ENCODE data around the gene TP73. TPM values are rescaled to one million over a fixed set of nuclear protein-coding genes. Genes with fewer than 3 reads are reported as not detected.
A peak's percentile ranks its signal among the peaks of the same experiment; 100 is the strongest.

TP73 gene
- total RNA-seq, 5 donors from 2014 or later (not counting 1 experiment from before 2014, with no cell fraction given): 0.12 to 0.21 (median 0.18) TPM; not detected in 1

DNA sequence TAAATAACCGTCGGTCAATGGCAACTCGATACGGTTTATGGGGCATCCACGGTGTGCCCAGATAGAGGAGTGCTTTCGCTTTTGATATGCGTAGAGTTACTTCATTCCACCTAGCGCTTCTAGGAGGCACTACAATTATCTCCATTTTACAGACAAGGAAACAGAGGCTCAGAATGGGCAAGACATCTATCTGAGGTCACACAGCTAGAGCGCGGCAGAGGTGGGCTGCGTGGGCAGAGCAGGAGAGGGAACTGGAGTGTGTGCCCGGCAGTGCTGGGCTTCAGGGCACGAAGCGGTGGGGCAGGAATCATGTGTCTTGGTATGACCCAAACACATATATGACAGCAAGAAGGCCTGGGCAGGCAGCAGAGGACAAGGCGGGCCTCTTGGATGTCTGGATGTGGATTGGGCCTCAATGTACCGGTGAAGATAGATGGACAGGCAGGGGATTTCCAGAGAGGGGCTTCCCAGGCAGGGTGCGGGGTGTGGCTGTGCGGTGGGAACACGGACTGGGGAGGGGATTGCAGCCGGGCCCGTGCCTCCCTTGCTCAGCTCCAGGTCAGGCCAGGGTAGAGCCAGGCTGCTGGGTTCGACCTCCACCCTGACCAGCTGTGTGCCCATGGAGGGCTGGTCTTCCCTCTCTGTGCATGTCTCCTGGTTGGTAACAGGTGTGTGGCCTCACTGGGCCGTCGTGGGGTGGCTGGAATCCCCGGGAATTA is 21.2 kb downstream of the TP73 start:
- 56% methylated on average over 15 of the region's 25 CpGs for WGBS (ENCODE audit: insufficient coverage)
- ATAC-seq (replicated peaks in 1 of 4) (no peak), DNase-seq (peak in 1 of 35 experiments; percentile 17)

DNA sequence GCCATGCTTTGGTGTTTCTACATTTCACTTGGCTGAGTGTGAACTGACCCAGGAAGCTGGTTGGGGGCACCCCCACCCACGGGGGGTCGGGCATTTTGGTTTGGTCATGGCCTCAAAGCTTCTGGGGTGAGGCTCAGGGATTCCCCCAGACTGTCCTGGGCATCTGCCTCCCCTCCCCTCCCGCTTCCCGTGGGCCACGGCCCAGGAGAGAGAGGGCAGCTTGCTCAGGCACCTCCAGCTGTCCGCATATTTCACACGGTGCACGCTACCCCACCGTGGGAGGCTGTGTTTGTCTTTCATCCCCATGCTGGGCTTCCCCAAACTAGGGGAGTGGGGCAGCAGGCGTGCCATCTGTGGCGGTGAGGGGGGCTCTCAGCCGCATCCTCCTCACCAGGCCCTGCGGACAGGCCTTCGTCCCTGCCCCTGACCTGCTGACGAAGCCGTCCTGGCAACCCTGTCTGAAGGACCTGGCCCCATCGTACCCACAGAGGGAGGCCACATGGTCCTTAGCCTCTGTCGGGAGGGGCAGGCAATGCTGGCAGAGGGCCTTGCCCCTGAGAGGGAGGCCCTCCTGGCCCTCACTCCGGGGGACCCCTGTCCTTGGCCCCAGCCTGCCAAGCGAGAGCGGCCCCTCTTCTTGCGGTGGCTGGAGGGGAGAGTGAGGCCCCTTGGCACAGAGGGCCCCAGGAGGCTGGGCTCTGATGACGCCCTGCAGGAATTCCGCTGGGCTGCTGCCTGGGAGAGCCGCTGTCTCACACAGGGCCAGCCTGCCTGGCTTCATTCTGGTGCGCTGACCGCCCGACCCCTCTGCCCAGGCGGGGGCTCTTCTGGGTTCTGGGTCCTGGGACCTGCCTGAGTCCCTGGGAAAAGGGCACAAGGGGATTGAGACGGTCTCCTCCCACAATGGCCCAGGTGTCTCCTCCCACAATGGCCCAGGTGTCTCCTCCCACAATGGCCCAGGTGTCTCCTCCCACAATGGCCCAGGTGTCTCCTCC is 22.1 kb downstream of the TP73 start:
- H3K4me3 Mint-ChIP-seq: no peak overlapping the region
- peaks cover 4 to 27% (median 10%) of the 10 kb centered on the region in 3 donors for H3K4me1 Mint-ChIP-seq
- no peaks in the 10 kb centered on the region for H3K36me3 Mint-ChIP-seq
- POLR2A ChIA-PET: no interaction called here
- Histone ChIP-seq H3K4me3 (ENCODE audit: control insufficient read depth in 1 of 2, extremely low read depth in 1 of 2, low read length in 1 of 2) (no peak overlapping the region), H3K4me1 (ENCODE audit: control insufficient read depth in 1 of 2, extremely low read depth in 1 of 2, insufficient read depth in 2 of 2, low read length in 2 of 2) (peaks cover 0 to 30% of the 10 kb centered on the region in 2 experiments), H3K27ac (ENCODE audit: low read length) (no peak overlapping the region), H3K9me3 (no peaks in the 10 kb centered on the region), H3K27me3 (replicated peaks in 1 of 2; ENCODE audit: control insufficient read depth in 2 of 2, extremely low read depth in 1 of 2, insufficient read depth in 2 of 2, low read length in 1 of 2) (peaks cover 0 to 50% of the 10 kb centered on the region in 2 experiments), H3K36me3 (ENCODE audit: control insufficient read depth in 2 of 2, extremely low read depth in 1 of 2, insufficient read depth in 1 of 2, low read length in 1 of 2) (no peaks in the 10 kb centered on the region)
- peaks cover 4 to 9% of the 10 kb centered on the region in 2 donors for H3K27me3 Mint-ChIP-seq
- H3K9me3 Mint-ChIP-seq: no peaks in the 10 kb centered on the region
- CTCF ChIA-PET: no interaction called here
- 77% methylated on average over 20 of the region's 30 CpGs for WGBS (ENCODE audit: insufficient coverage)
- DNase-seq: no peak
- ATAC-seq (replicated peaks in 1 of 4): no peak
- H3K27ac Mint-ChIP-seq: no peak overlapping the region

More for the DNA sequence above, 21.2 kb downstream of the TP73 start:
- H3K27ac Mint-ChIP-seq: peak overlapping the region in 1 of 2 donors; percentile 6
- Histone ChIP-seq H3K9me3 (no peaks in the 10 kb centered on the region), H3K4me1 (ENCODE audit: control insufficient read depth in 1 of 2, extremely low read depth in 1 of 2, insufficient read depth in 2 of 2, low read length in 2 of 2) (peaks cover 0 to 22% of the 10 kb centered on the region in 2 experiments), H3K4me3 (ENCODE audit: control insufficient read depth in 1 of 2, extremely low read depth in 1 of 2, low read length in 1 of 2) (no peak overlapping the region), H3K36me3 (ENCODE audit: control insufficient read depth in 2 of 2, extremely low read depth in 1 of 2, insufficient read depth in 1 of 2, low read length in 1 of 2) (no peaks in the 10 kb centered on the region), H3K27ac (ENCODE audit: low read length) (no peak overlapping the region), H3K27me3 (replicated peaks in 1 of 2; ENCODE audit: control insufficient read depth in 2 of 2, extremely low read depth in 1 of 2, insufficient read depth in 2 of 2, low read length in 1 of 2) (peaks cover 0 to 53% of the 10 kb centered on the region in 2 experiments)
- no peaks in the 10 kb centered on the region for H3K36me3 Mint-ChIP-seq
- H3K4me3 Mint-ChIP-seq: no peak overlapping the region
- peaks cover 4 to 9% of the 10 kb centered on the region in 2 donors for H3K27me3 Mint-ChIP-seq
- CTCF ChIA-PET: no interaction called here
- POLR2A ChIA-PET: no interaction called here
- H3K9me3 Mint-ChIP-seq: no peaks in the 10 kb centered on the region
- peaks cover 4 to 20% (median 6%) of the 10 kb centered on the region in 3 donors for H3K4me1 Mint-ChIP-seq

DNA sequence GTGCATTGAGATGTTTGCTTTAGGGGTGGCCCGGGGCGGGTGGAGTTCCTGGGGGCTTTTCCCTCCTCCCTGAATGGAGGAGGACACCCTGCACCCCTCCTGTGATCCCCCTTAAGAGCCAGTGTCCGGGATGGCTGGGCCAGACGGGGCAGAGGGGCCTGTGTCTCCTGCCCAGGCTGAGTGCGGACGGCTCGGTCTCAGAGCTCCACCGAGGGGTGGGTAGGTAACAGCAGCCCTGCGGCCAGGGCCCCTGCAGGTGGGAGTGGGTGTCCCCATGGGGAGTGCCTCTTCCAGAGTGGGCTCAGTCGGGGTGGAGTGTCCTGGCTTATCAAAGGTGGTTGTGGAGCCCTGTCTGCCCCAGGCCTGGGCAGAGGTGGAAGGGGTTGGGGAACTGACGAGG is 23.1 kb downstream of the TP73 start:
- WGBS (ENCODE audit: insufficient coverage): 95% methylated on average over 8 of the region's 11 CpGs
- H3K9me3 ChIP-seq: no peaks in the 10 kb centered on the region
- H3K36me3 Mint-ChIP-seq: no peaks in the 10 kb centered on the region
- no peak overlapping the region for H3K4me3 ChIP-seq (ENCODE audit: control insufficient read depth in 1 of 2, extremely low read depth in 1 of 2, low read length in 1 of 2)
- ATAC-seq (replicated peaks in 1 of 4) (no peak), DNase-seq (no peak)
- H3K9me3 Mint-ChIP-seq: no peaks in the 10 kb centered on the region
- H3K27me3 Mint-ChIP-seq: peaks cover 4 to 9% of the 10 kb centered on the region in 2 donors
- H3K27ac ChIP-seq (ENCODE audit: low read length): no peak overlapping the region
- peaks cover 4 to 34% (median 18%) of the 10 kb centered on the region in 3 donors for H3K4me1 Mint-ChIP-seq
- POLR2A ChIA-PET: no interaction called here
- peaks cover 0 to 30% of the 10 kb centered on the region in 2 experiments for H3K4me1 ChIP-seq (ENCODE audit: control insufficient read depth in 1 of 2, extremely low read depth in 1 of 2, insufficient read depth in 2 of 2, low read length in 2 of 2)
- CTCF ChIA-PET: no interaction called here
- no peak overlapping the region for H3K4me3 Mint-ChIP-seq
- peaks cover 0 to 50% of the 10 kb centered on the region in 2 experiments for H3K27me3 ChIP-seq (replicated peaks in 1 of 2; ENCODE audit: control insufficient read depth in 2 of 2, extremely low read depth in 1 of 2, insufficient read depth in 2 of 2, low read length in 1 of 2)
- no peaks in the 10 kb centered on the region for H3K36me3 ChIP-seq (ENCODE audit: control insufficient read depth in 2 of 2, extremely low read depth in 1 of 2, insufficient read depth in 1 of 2, low read length in 1 of 2)
- H3K27ac Mint-ChIP-seq: no peak overlapping the region

DNA sequence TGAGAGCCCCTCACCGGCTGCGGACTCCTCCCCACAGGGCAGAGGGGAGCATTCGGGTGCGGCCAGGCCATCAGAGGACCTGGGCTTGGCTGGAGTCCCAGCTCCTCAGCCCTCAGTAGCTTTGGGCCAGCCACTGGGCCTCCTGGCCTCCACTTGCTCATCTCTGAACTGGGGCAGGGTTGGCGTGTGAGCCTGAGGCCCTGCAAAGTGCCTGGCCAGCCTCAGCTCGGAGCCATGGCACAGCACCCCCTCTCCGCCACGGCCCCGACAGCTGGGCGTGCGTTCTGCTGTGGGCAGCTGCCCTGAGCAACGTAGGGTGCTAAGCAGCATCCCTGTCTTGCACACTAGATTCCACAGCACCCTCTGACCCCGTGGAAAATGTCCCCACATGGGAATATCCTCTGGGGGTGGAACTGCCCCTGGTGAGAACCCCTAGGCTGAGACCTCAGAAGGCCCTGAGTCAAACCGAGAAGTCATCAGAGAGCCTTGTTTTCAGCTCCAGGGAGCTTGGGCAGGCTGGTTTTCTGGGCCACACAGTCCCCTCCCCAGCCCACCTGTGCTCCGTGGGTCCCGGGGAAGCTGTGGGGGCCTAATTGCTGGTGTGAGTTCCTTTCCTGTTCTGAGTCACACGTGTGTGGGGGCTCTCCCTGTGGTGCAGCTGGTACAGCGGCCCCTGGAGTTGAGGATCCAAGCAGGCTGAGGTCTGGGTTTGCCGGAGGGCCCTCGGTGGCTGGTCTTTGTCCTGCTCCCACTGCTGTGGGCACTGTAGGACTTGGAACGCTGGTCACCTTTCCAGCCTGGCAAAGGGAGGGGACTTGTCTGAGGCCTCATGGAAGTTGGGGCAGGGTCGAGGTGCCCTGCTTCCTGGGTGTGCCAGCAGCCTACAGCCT is 24.5 kb downstream of the TP73 start:
- DNase-seq: no peak
- H3K4me3 Mint-ChIP-seq: no peak overlapping the region
- H3K9me3 Mint-ChIP-seq: no peaks in the 10 kb centered on the region
- H3K36me3 Mint-ChIP-seq: no peaks in the 10 kb centered on the region
- 49% methylated on average over 13 of the region's 22 CpGs for WGBS (ENCODE audit: insufficient coverage)
- H3K27ac Mint-ChIP-seq: no peak overlapping the region
- H3K4me3 ChIP-seq (ENCODE audit: control insufficient read depth in 1 of 2, extremely low read depth in 1 of 2, low read length in 1 of 2): no peak overlapping the region
- H3K9me3 ChIP-seq: no peaks in the 10 kb centered on the region
- ATAC-seq (replicated peaks in 1 of 4): peak in 1 of 4 experiments; percentile 23
- H3K4me1 Mint-ChIP-seq: peaks cover 4 to 34% (median 18%) of the 10 kb centered on the region in 3 donors
- POLR2A ChIA-PET: no interaction called here
- H3K27me3 ChIP-seq (replicated peaks in 1 of 2; ENCODE audit: control insufficient read depth in 2 of 2, extremely low read depth in 1 of 2, insufficient read depth in 2 of 2, low read length in 1 of 2): peaks cover 0 to 57% of the 10 kb centered on the region in 2 experiments
- CTCF ChIA-PET: no interaction called here
- peaks cover 4 to 9% of the 10 kb centered on the region in 2 donors for H3K27me3 Mint-ChIP-seq
- no peaks in the 10 kb centered on the region for H3K36me3 ChIP-seq (ENCODE audit: control insufficient read depth in 2 of 2, extremely low read depth in 1 of 2, insufficient read depth in 1 of 2, low read length in 1 of 2)
- H3K27ac ChIP-seq (ENCODE audit: low read length): no peak overlapping the region
- peaks cover 0 to 30% of the 10 kb centered on the region in 2 experiments for H3K4me1 ChIP-seq (ENCODE audit: control insufficient read depth in 1 of 2, extremely low read depth in 1 of 2, insufficient read depth in 2 of 2, low read length in 2 of 2)

DNA sequence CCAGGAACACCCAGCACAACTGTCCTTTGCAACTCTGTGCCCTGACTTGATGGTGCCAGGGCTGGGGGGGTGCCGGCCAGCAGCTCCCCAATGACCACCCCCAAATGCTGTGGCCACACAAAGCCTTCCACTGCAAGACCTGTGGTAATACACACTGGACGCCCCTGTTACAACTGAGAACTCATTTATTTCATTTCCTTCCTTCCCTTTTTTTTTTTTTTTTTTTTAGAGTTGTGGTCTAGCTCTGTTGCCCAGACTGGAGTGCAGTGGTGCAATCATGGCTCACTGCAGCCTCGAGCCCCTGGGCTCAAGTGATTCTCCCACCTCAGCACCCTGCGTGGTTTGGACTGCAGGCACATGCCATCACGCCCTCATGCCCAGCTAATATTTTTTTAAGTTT is 25.2 kb downstream of the TP73 start:
- Mint-ChIP-seq H3K27me3 (peaks cover 4 to 9% of the 10 kb centered on the region in 2 donors), H3K36me3 (no peaks in the 10 kb centered on the region), H3K4me3 (no peak overlapping the region), H3K9me3 (no peaks in the 10 kb centered on the region), H3K4me1 (peaks cover 4 to 34% (median 18%) of the 10 kb centered on the region in 3 donors), H3K27ac (no peak overlapping the region)
- no peak for DNase-seq
- Histone ChIP-seq H3K9me3 (no peaks in the 10 kb centered on the region), H3K36me3 (ENCODE audit: control insufficient read depth in 2 of 2, extremely low read depth in 1 of 2, insufficient read depth in 1 of 2, low read length in 1 of 2) (no peaks in the 10 kb centered on the region), H3K4me1 (ENCODE audit: control insufficient read depth in 1 of 2, extremely low read depth in 1 of 2, insufficient read depth in 2 of 2, low read length in 2 of 2) (peaks cover 0 to 30% of the 10 kb centered on the region in 2 experiments), H3K27ac (ENCODE audit: low read length) (no peak overlapping the region), H3K27me3 (replicated peaks in 1 of 2; ENCODE audit: control insufficient read depth in 2 of 2, extremely low read depth in 1 of 2, insufficient read depth in 2 of 2, low read length in 1 of 2) (peaks cover 0 to 52% of the 10 kb centered on the region in 2 experiments), H3K4me3 (ENCODE audit: control insufficient read depth in 1 of 2, extremely low read depth in 1 of 2, low read length in 1 of 2) (no peak overlapping the region)
- ChIA-PET CTCF (no interaction called here), POLR2A (interaction anchor here in 1 of 2 donors (0.7 kb wide), 1 partner anchor 14 kb away, joined by 11 read pairs; no protein-coding TSS in a partner anchor)
- no peak for ATAC-seq (replicated peaks in 1 of 4)
- 8% methylated on average over 2 of the region's 5 CpGs for whole genome bisulfite sequencing (ENCODE audit: insufficient coverage)
